ENCODE data around the gene CST11. TPM values are rescaled to one million over a fixed set of nuclear protein-coding genes. Genes with fewer than 3 reads are reported as not detected.

The CST11 gene
- polyA plus RNA-seq, 12 donors = not detected

- no peak for DNase-seq
Observed at GRCh38 chr20:23454816-23455215, 2.1 kb upstream of the CST11 start.

GRCh38 chr20:23453549-23454543 is 1.2 kb upstream of the CST11 start:
- no peak for DNase-seq

- DNase-seq = no peak
Observed at GRCh38 chr20:23451956-23452487, 654 bp downstream of the CST11 start.

- no peak for DNase-seq
Observed at GRCh38 chr20:23450877-23451276, 1.8 kb downstream of the CST11 start.

GRCh38 chr20:23449421-23449820 is 3.3 kb downstream of the CST11 start:
- DNase-seq = no peak

GRCh38 chr20:23448167-23448566 is 4.5 kb downstream of the CST11 start:
- DNase-seq = no peak

- DNase-seq = no peak
Observed at GRCh38 chr20:23446505-23446904, 6.2 kb downstream of the CST11 start.

GRCh38 chr20:23445596-23446217 is 7.0 kb downstream of the CST11 start:
- DNase-seq = no peak

GRCh38 chr20:23444859-23445258 is 7.8 kb downstream of the CST11 start:
- no peak for DNase-seq

- no peak for DNase-seq
Observed at GRCh38 chr20:23442436-23442835, 10.2 kb downstream of the CST11 start.

- DNase-seq = peak; percentile 83
Observed at GRCh38 chr20:23441850-23442313, 10.8 kb downstream of the CST11 start.

GRCh38 chr20:23440004-23440403 is 12.7 kb downstream of the CST11 start:
- DNase-seq = no peak

GRCh38 chr20:23438661-23439060 is 14.0 kb downstream of the CST11 start:
- DNase-seq = no peak

GRCh38 chr20:23437126-23437899 is 15.4 kb downstream of the CST11 start:
- no peak for DNase-seq

- no peak for DNase-seq
Observed at GRCh38 chr20:23436681-23437080, 16.0 kb downstream of the CST11 start.

GRCh38 chr20:23435626-23436539 is 16.8 kb downstream of the CST11 start:
- no peak for DNase-seq

GRCh38 chr20:23434521-23435313 is 18.0 kb downstream of the CST11 start:
- DNase-seq = no peak

- no peak for DNase-seq
Observed at GRCh38 chr20:23433628-23434027, 19.0 kb downstream of the CST11 start.

GRCh38 chr20:23425129-23425528 is 27.5 kb downstream of the CST11 start:
- DNase-seq = no peak

Measured in muscle of arm (tissue), 12 donors.